CD4-positive, alpha-beta T cell (primary cell): ENCODE results near the gene FMNL3. TPM values are rescaled to one million over a fixed set of nuclear protein-coding genes. Genes with fewer than 3 reads are reported as not detected.

Experiments
- ATAC-seq: fragments of 200-7000 bp; cut with Tn5 transposase; one replicate; pipeline ENCODE4 v1.10.0; 2022; ENCODE audit warnings: mild to moderate bottlenecking; ENCODE audit not compliant: poor library complexity
- CTCF ChIA-PET: fragments of 350-600 bp; sonication (Branson Sonifier 250); formaldehyde crosslinking; loops from one replicate; lab custom pipeline; 2021; ENCODE audit warnings: antibody characterized with exemption, inconsistent platforms; lab: Charles Lee
- POLR2A ChIA-PET: fragments of 350-600 bp; sonication (Branson Sonifier 250); formaldehyde crosslinking; loops from one replicate; lab custom pipeline; 2021; ENCODE audit warnings: antibody characterized with exemption, inconsistent platforms; lab: Charles Lee
- DNase-seq, 14 experiments: peaks; one replicate each; pipeline ENCODE4 v3.0.0-alpha.2; 2013 to 2020; ENCODE audit warnings: mixed read lengths in 2 of 14
- H3K27ac ChIP-seq, 2 donors: one replicate each; pipeline versions ENCODE4 v1.5.1 to v1.7.0; 2013; ENCODE audit warnings: low read length in 2 of 2, low read depth in 1 of 2, mild to moderate bottlenecking in 1 of 2
- H3K27me3 ChIP-seq, 2 experiments: 1 replicate in 1 of 2; 2 replicates in 1 of 2; pipeline versions ENCODE4 v1.6.1 to v1.7.0; 2013; ENCODE audit warnings: low read length in 2 of 2, control low read depth in 1 of 2, mild to moderate bottlenecking in 1 of 2, moderate library complexity in 1 of 2; ENCODE audit not compliant: insufficient read depth in 2 of 2, control insufficient read depth in 1 of 2
- H3K36me3 ChIP-seq: one replicate; pipeline ENCODE4 v1.6.1; 2013; ENCODE audit warnings: low read length, control low read depth; ENCODE audit not compliant: insufficient read depth
- H3K4me1 ChIP-seq: one replicate; pipeline ENCODE4 v1.6.1; 2013; ENCODE audit warnings: low read length, control low read depth; ENCODE audit not compliant: insufficient read depth
- H3K4me3 ChIP-seq: one replicate; pipeline ENCODE4 v1.5.1; 2013; ENCODE audit warnings: mild to moderate bottlenecking, low read length, moderate library complexity
- H3K9me3 ChIP-seq, 2 experiments: 1 replicate in 1 of 2; 2 replicates in 1 of 2; pipeline versions ENCODE4 v1.6.1 to v1.7.0; 2013; ENCODE audit warnings: low read length in 2 of 2, mild to moderate bottlenecking in 2 of 2, control low read depth in 1 of 2, moderate library complexity in 1 of 2; ENCODE audit not compliant: control insufficient read depth in 1 of 2, insufficient read depth in 1 of 2
- H3K27ac Mint-ChIP-seq: one replicate; pipeline ENCODE4 v1.8.0; 2020; ENCODE audit warnings: mixed read lengths
- H3K27me3 Mint-ChIP-seq: one replicate; pipeline ENCODE4 v1.8.0; 2021; ENCODE audit warnings: mixed read lengths
- H3K36me3 Mint-ChIP-seq: one replicate; pipeline ENCODE4 v1.8.0; 2021; ENCODE audit warnings: low read depth, mixed read lengths
- H3K4me1 Mint-ChIP-seq: one replicate; pipeline ENCODE4 v1.8.0; 2021; ENCODE audit warnings: low read depth, mixed read lengths
- H3K4me3 Mint-ChIP-seq: one replicate; pipeline ENCODE4 v1.8.0; 2020; ENCODE audit warnings: mild to moderate bottlenecking, mixed read lengths
- H3K9me3 Mint-ChIP-seq: one replicate; pipeline ENCODE4 v1.8.0; 2020; ENCODE audit warnings: mixed read lengths
- intact Hi-C, 2 experiments: fragments of 100-400 bp; cut with DNase I in 1 of 2; cut with micrococcal nuclease in 1 of 2; formaldehyde crosslinking; loops; one replicate each; pipeline versions ENCODE4 v1.15.1 to v1.9.0; 2023 to 2025; cut with DNase I, micrococcal nuclease
- total RNA-seq, 174 experiments: library from RNA in 2 of 174; stranded (reverse) in 2 of 174; gene quantifications; one replicate each; pipeline ENCODE4 v1.2.3 and lab custom pipeline; 2021 to 2026
- TF ChIP-seq, protein P1 (sequence below): fragments of 200-600 bp; IDR thresholded peaks from one replicate; pipeline ENCODE4 v1.8.0; 2022; ENCODE audit warnings: antibody characterized with exemption, mild to moderate bottlenecking

Gene FMNL3
- total RNA-seq, 2 experiments from 2014 or later = 33.3 to 34.8 TPM

GRCh38 chr12:49693931-49694444, 13.2 kb downstream of the FMNL3 start:
- no peaks in the 10 kb centered on the region for H3K36me3 ChIP-seq
- Mint-ChIP-seq H3K4me1 (peaks cover 62% of the 10 kb centered on the region), H3K27me3 (no peaks in the 10 kb centered on the region), H3K4me3 (no peak overlapping the region), H3K9me3 (no peaks in the 10 kb centered on the region), H3K27ac (no peak overlapping the region), H3K36me3 (no peaks in the 10 kb centered on the region)
- CTCF ChIA-PET = interaction anchor here (0.6 kb wide), 1 partner anchor 484 kb away, joined by 3 read pairs; no protein-coding TSS in a partner anchor
- H3K4me1 ChIP-seq = peaks cover 14% of the 10 kb centered on the region
- no peaks in the 10 kb centered on the region for H3K27me3 ChIP-seq
- no peak overlapping the region for H3K4me3 ChIP-seq
- TF ChIP-seq, protein P1, sequence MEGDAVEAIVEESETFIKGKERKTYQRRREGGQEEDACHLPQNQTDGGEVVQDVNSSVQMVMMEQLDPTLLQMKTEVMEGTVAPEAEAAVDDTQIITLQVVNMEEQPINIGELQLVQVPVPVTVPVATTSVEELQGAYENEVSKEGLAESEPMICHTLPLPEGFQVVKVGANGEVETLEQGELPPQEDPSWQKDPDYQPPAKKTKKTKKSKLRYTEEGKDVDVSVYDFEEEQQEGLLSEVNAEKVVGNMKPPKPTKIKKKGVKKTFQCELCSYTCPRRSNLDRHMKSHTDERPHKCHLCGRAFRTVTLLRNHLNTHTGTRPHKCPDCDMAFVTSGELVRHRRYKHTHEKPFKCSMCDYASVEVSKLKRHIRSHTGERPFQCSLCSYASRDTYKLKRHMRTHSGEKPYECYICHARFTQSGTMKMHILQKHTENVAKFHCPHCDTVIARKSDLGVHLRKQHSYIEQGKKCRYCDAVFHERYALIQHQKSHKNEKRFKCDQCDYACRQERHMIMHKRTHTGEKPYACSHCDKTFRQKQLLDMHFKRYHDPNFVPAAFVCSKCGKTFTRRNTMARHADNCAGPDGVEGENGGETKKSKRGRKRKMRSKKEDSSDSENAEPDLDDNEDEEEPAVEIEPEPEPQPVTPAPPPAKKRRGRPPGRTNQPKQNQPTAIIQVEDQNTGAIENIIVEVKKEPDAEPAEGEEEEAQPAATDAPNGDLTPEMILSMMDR = no peak
- POLR2A ChIA-PET = no interaction called here
- no peak overlapping the region for H3K27ac ChIP-seq
- intact Hi-C loops = no loop called here
- ATAC-seq (no peak), DNase-seq (no peak)
- no peaks in the 10 kb centered on the region for H3K9me3 ChIP-seq

- Mint-ChIP-seq H3K36me3 (no peaks in the 10 kb centered on the region), H3K4me3 (no peak overlapping the region), H3K9me3 (no peaks in the 10 kb centered on the region), H3K27ac (no peak overlapping the region), H3K27me3 (no peaks in the 10 kb centered on the region), H3K4me1 (peaks cover 56% of the 10 kb centered on the region)
- no peaks in the 10 kb centered on the region for H3K27me3 ChIP-seq
- no peaks in the 10 kb centered on the region for H3K36me3 ChIP-seq
- ChIA-PET CTCF (interaction anchor here (1.2 kb wide), 1 partner anchor 12 kb away, joined by 4 read pairs; no protein-coding TSS in a partner anchor), POLR2A (no interaction called here)
- intact Hi-C loops = no loop called here
- ATAC-seq (no peak), DNase-seq (no peak)
- TF ChIP-seq, protein P1 = no peak
- H3K4me3 ChIP-seq = no peak overlapping the region
- H3K27ac ChIP-seq = no peak overlapping the region
- no peaks in the 10 kb centered on the region for H3K9me3 ChIP-seq
- H3K4me1 ChIP-seq = peaks cover 7% of the 10 kb centered on the region
Observed at GRCh38 chr12:49692851-49693250, 14.4 kb downstream of the FMNL3 start.

GRCh38 chr12:49689785-49690184, 17.4 kb downstream of the FMNL3 start:
- H3K4me3 Mint-ChIP-seq = no peak overlapping the region
- H3K36me3 Mint-ChIP-seq = no peaks in the 10 kb centered on the region
- H3K27me3 ChIP-seq = no peaks in the 10 kb centered on the region
- H3K27me3 Mint-ChIP-seq = no peaks in the 10 kb centered on the region
- no peak overlapping the region for H3K27ac Mint-ChIP-seq
- no peak overlapping the region for H3K4me3 ChIP-seq
- intact Hi-C loops = loop anchor here in 1 of 2 experiments (2.0 kb wide), 1 partner anchor 13 kb away; no protein-coding TSS in a partner anchor
- ChIA-PET CTCF (no interaction called here), POLR2A (interaction anchor here (0.6 to 2.6 kb wide), 6 partner anchors 10 to 455 kb away, joined by 3 to 19 read pairs (median 6); partner anchors contain the start of genes FMNL3 and PRPF40B)
- H3K4me1 ChIP-seq = peaks cover 7% of the 10 kb centered on the region
- peaks cover 55% of the 10 kb centered on the region for H3K4me1 Mint-ChIP-seq
- no peak overlapping the region for H3K27ac ChIP-seq
- no peaks in the 10 kb centered on the region for H3K9me3 Mint-ChIP-seq
- ATAC-seq (no peak), DNase-seq (no peak)
- TF ChIP-seq, protein P1 = no peak
- H3K9me3 ChIP-seq = no peaks in the 10 kb centered on the region
- H3K36me3 ChIP-seq = no peaks in the 10 kb centered on the region
